H1 (cell line): ENCODE results near the gene EPN2. TPM values are rescaled to one million over a fixed set of nuclear protein-coding genes. Genes with fewer than 3 reads are reported as not detected.

ENCODE experiments used
- CTCF ChIA-PET: fragments of 300-600 bp; sonication (Branson Sonifier 250); formaldehyde crosslinking; loops from one replicate; lab custom pipeline; 2021; ENCODE audit not compliant: partially characterized antibody; lab: Charles Lee
- POLR2A ChIA-PET: fragments of 300-600 bp; sonication (Branson Sonifier 250); formaldehyde crosslinking; loops from one replicate; lab custom pipeline; 2021; ENCODE audit warnings: inconsistent platforms; ENCODE audit not compliant: partially characterized antibody; lab: Charles Lee
- DNase-seq, 2 experiments: peaks; one replicate each; pipeline versions ENCODE4 v3.0.0 to v3.0.0-alpha.2; 2010 to 2022; ENCODE audit warnings: low spot score in 2 of 2, low read depth in 1 of 2, mixed read lengths in 1 of 2
- FAIRE-seq: peaks from 2 replicates; lab custom pipeline; 2011; peaks lifted over from hg19 to GRCh38; lab: Jason Lieb, UNC
- H2AFZ ChIP-seq: 2 replicates; pipeline ENCODE4 v1.8.1; 2012; ENCODE audit warnings: low read length, inconsistent platforms
- H2AK5ac ChIP-seq: 2 replicates; pipeline ENCODE4 v1.6.1; 2013; ENCODE audit warnings: low read depth, low read length
- H2BK120ac ChIP-seq: replicated peaks from 2 replicates; pipeline ENCODE3; 2013; ENCODE audit warnings: low read depth, low read length, inconsistent platforms
- H2BK12ac ChIP-seq: 2 replicates; pipeline ENCODE4 v1.6.1; 2013; ENCODE audit warnings: low read depth, low read length
- H2BK15ac ChIP-seq: 2 replicates; pipeline ENCODE4 v1.6.1; 2013; ENCODE audit warnings: low read length
- H2BK20ac ChIP-seq: 2 replicates; pipeline ENCODE4 v1.6.1; 2013; ENCODE audit warnings: low read length
- H2BK5ac ChIP-seq: 2 replicates; pipeline ENCODE4 v1.6.1; 2013; ENCODE audit warnings: low read depth, low read length
- H3K14ac ChIP-seq: 2 replicates; pipeline ENCODE4 v1.6.1; 2013; ENCODE audit warnings: inconsistent platforms; ENCODE audit not compliant: insufficient read length
- H3K18ac ChIP-seq: 2 replicates; pipeline ENCODE4 v1.6.1; 2013; ENCODE audit warnings: low read length; ENCODE audit errors: extremely low read depth
- H3K23ac ChIP-seq: 2 replicates; pipeline ENCODE4 v1.6.1; 2013; ENCODE audit warnings: inconsistent platforms; ENCODE audit not compliant: insufficient read length
- H3K23me2 ChIP-seq: 2 replicates; pipeline ENCODE4 v1.6.1; 2013; ENCODE audit warnings: low read depth, low read length
- H3K27ac ChIP-seq: 2 replicates; pipeline ENCODE4 v1.6.1; 2011; ENCODE audit warnings: low read depth, low read length, inconsistent platforms
- H3K27me3 ChIP-seq, 4 experiments: replicated peaks in 1 of 4; 1 replicate in 1 of 4; 2 replicates in 3 of 4; pipeline versions ENCODE4 v1.6.1 to v1.8.1; 2011 to 2013; ENCODE audit warnings: low read length in 3 of 4, mild to moderate bottlenecking in 3 of 4, inconsistent platforms in 2 of 4, mixed read lengths in 2 of 4, moderate library complexity in 1 of 4; ENCODE audit not compliant: control insufficient read depth in 3 of 4, insufficient read depth in 3 of 4; ENCODE audit errors: extremely low read depth in 1 of 4
- H3K36me3 ChIP-seq, 4 experiments: 2 replicates each; pipeline versions ENCODE4 v1.6.1 to v1.8.1; 2011 to 2013; ENCODE audit warnings: mild to moderate bottlenecking in 4 of 4, low read length in 3 of 4, moderate library complexity in 2 of 4, control low read depth in 1 of 4, inconsistent platforms in 1 of 4; ENCODE audit not compliant: insufficient read depth in 4 of 4, control insufficient read depth in 2 of 4
- H3K4ac ChIP-seq: replicated peaks from 2 replicates; pipeline ENCODE3; 2013; ENCODE audit warnings: low read length, low read depth, mixed read lengths, inconsistent platforms; ENCODE audit not compliant: insufficient read length
- H3K4me1 ChIP-seq, 4 experiments: replicated peaks in 1 of 4; 1 replicate in 1 of 4; 2 replicates in 3 of 4; pipeline versions ENCODE4 v1.6.1 to v1.8.1; 2011 to 2013; ENCODE audit warnings: low read length in 3 of 4, inconsistent platforms in 2 of 4, mixed read lengths in 1 of 4; ENCODE audit not compliant: insufficient read depth in 4 of 4, control insufficient read depth in 3 of 4
- H3K4me2 ChIP-seq, 2 experiments: 2 replicates each; pipeline versions ENCODE4 v1.6.1 to v1.8.1; 2011 to 2013; ENCODE audit warnings: low read depth in 2 of 2, low read length in 2 of 2, control low read depth in 1 of 2, inconsistent platforms in 1 of 2, mild to moderate bottlenecking in 1 of 2; ENCODE audit not compliant: insufficient read depth in 1 of 2
- H3K4me3 ChIP-seq, 4 experiments: fragments of 200-600, 300-600 bp in 1 of 4; sonication (generic), shearing (Covaris generic), sonication (Bioruptor Twin) in 1 of 4; 2 replicates each; pipeline versions ENCODE4 v1.5.1 to v1.8.1; 2011 to 2016; ENCODE audit warnings: low read length in 4 of 4, low read depth in 3 of 4, control low read depth in 2 of 4, inconsistent platforms in 2 of 4, mild to moderate bottlenecking in 2 of 4, mixed read lengths in 1 of 4, moderate library complexity in 1 of 4; ENCODE audit not compliant: insufficient read depth in 2 of 4; ENCODE audit errors: extremely low read depth in 1 of 4
- H3K56ac ChIP-seq: replicated peaks from 2 replicates; pipeline ENCODE3; 2013; ENCODE audit warnings: low read depth, mild to moderate bottlenecking, mixed read lengths, low read length, inconsistent platforms; ENCODE audit not compliant: insufficient read length
- H3K79me1 ChIP-seq: 2 replicates; pipeline ENCODE4 v1.6.1; 2013; ENCODE audit warnings: low read depth, low read length, control low read depth
- H3K79me2 ChIP-seq, 2 experiments: 2 replicates each; pipeline versions ENCODE4 v1.6.1 to v1.8.1; 2012 to 2013; ENCODE audit warnings: low read length in 2 of 2, mild to moderate bottlenecking in 2 of 2, inconsistent platforms in 1 of 2; ENCODE audit not compliant: insufficient read depth in 2 of 2, control insufficient read depth in 1 of 2
- H3K9ac ChIP-seq, 4 experiments: replicated peaks in 1 of 4; 1 replicate in 1 of 4; 2 replicates in 3 of 4; pipeline versions ENCODE4 v1.6.1 to v1.8.1; 2011 to 2013; ENCODE audit warnings: low read depth in 3 of 4, low read length in 3 of 4, control low read depth in 2 of 4, mild to moderate bottlenecking in 2 of 4, moderate library complexity in 2 of 4, inconsistent platforms in 1 of 4; ENCODE audit errors: extremely low read depth in 1 of 4
- H3K9me3 ChIP-seq, 2 experiments: 2 replicates each; pipeline versions ENCODE4 v1.6.1 to v1.8.1; 2012 to 2013; ENCODE audit warnings: mild to moderate bottlenecking in 2 of 2, moderate library complexity in 2 of 2, control low read depth in 1 of 2, inconsistent platforms in 1 of 2, low read depth in 1 of 2, low read length in 1 of 2, mixed read lengths in 1 of 2; ENCODE audit not compliant: insufficient read depth in 2 of 2
- H4K20me1 ChIP-seq, 2 experiments: replicated peaks in 1 of 2; 2 replicates each; pipeline versions ENCODE3 to v1.8.1; 2011 to 2013; ENCODE audit warnings: inconsistent platforms in 2 of 2, low read length in 2 of 2, mild to moderate bottlenecking in 1 of 2; ENCODE audit not compliant: insufficient read depth in 2 of 2, control insufficient read depth in 1 of 2
- H4K5ac ChIP-seq: 2 replicates; pipeline ENCODE4 v1.6.1; 2013; ENCODE audit warnings: low read length, low read depth, mixed read lengths, inconsistent platforms; ENCODE audit not compliant: insufficient read length
- H4K8ac ChIP-seq: 2 replicates; pipeline ENCODE4 v1.8.0; 2013; ENCODE audit warnings: mild to moderate bottlenecking, moderate library complexity, low read length, inconsistent platforms; ENCODE audit not compliant: insufficient read depth; ENCODE audit errors: extremely low read depth
- H4K91ac ChIP-seq: replicated peaks from 2 replicates; pipeline ENCODE3; 2013; ENCODE audit warnings: low read length, mixed read lengths, inconsistent platforms; ENCODE audit not compliant: insufficient read length
- WGBS, 2 experiments: shearing (Covaris generic) in 1 of 2; methylation state at CpG; one replicate each; pipeline versions ENCODE4 v1.1.6 to v1.1.7; 2013 to 2015; ENCODE audit warnings: low lambda C conversion rate in 2 of 2, mixed read lengths in 2 of 2, inconsistent platforms in 1 of 2, low coverage in 1 of 2, missing lambda C conversion rate in 1 of 2; ENCODE audit not compliant: insufficient replicate concordance in 2 of 2, insufficient coverage in 1 of 2, insufficient read length in 1 of 2; ENCODE audit errors: extremely low coverage in 1 of 2, missing lambda C conversion rate in 1 of 2; 5-methylcytosine and 5-hydroxymethylcytosine counted together
- polyA plus RNA-seq, 7 experiments: library from polyadenylated mRNA; depleted of rRNA in 3 of 7; stranded (reverse) in 5 of 7; unstranded in 2 of 7; fragments of >200 nt in 5 of 7; fragments of 200-250 nt in 2 of 7; gene quantifications; 1 replicate in 5 of 7; 2 replicates in 1 of 7; 4 replicates in 1 of 7; pipeline versions ENCODE4 v1.2.1 to v1.2.3, GENCODE V29; 2011 to 2013; ENCODE audit warnings: missing spikeins in 2 of 7, mixed read lengths in 2 of 7
- total RNA-seq: library from RNA; stranded (reverse); fragmentation: NEBNext Ultra II Directional; extraction: Animal tissue kit (Norgen Biotek cat#: 25700); gene quantifications from 2 replicates; pipeline ENCODE4 v1.2.1, GENCODE V29; 2021

The EPN2 gene
- total and polyA plus RNA-seq, 2 of the 8 experiments (the other 6 are each of a cell fraction or from before 2014, with no cell fraction given) = 28.7 to 55.8 TPM

GRCh38 chr17:19384723-19385391 is 147.7 kb downstream of the EPN2 start:
- H4K91ac ChIP-seq = no peak overlapping the region
- H3K4me3 ChIP-seq = no peak overlapping the region
- H4K8ac ChIP-seq = no peak overlapping the region
- no peak overlapping the region for H3K23ac ChIP-seq
- H2BK5ac ChIP-seq = no peak overlapping the region
- H3K4me1 ChIP-seq = peaks cover 4 to 16% (median 12%) of the 10 kb centered on the region in 4 experiments
- FAIRE-seq (no peak), DNase-seq (no peak)
- H3K27me3 ChIP-seq = no peaks in the 10 kb centered on the region
- peaks cover 9% of the 10 kb centered on the region for H3K79me1 ChIP-seq
- H2BK20ac ChIP-seq = no peak overlapping the region
- H3K9me3 ChIP-seq = no peaks in the 10 kb centered on the region
- no peak overlapping the region for H3K9ac ChIP-seq
- H2BK120ac ChIP-seq = no peak overlapping the region
- H3K14ac ChIP-seq = no peak overlapping the region
- H2AK5ac ChIP-seq = no peak overlapping the region
- CTCF ChIA-PET = interaction anchor here (0.8 to 2.0 kb wide), 6 partner anchors 13 to 382 kb away, joined by 3 to 7 read pairs (median 4); partner anchors contain the start of gene B9D1
- no peak overlapping the region for H2AFZ ChIP-seq
- H3K36me3 ChIP-seq = peaks cover 31 to 55% (median 40%) of the 10 kb centered on the region in 4 experiments
- 90% methylated on average over 16 of the region's 16 CpGs; no CpG with 5 or more reads in 1 of the 2 experiments for WGBS, 2 experiments
- no peak overlapping the region for H3K27ac ChIP-seq
- peaks cover 0 to 16% of the 10 kb centered on the region in 2 experiments; a peak in 2 of 4 replicates for H3K79me2 ChIP-seq
- H3K4me2 ChIP-seq = no peak overlapping the region
- H3K23me2 ChIP-seq = peaks cover 3% of the 10 kb centered on the region; the same call in 1 of the 2 replicates
- no peak overlapping the region for H3K18ac ChIP-seq
- H4K5ac ChIP-seq = no peak overlapping the region
- POLR2A ChIA-PET = interaction anchor here (1.0 to 2.2 kb wide), 6 partner anchors 11 to 62 kb away, joined by 4 to 6 read pairs (median 5); partner anchors contain the start of gene B9D1
- no peak overlapping the region for H3K56ac ChIP-seq
- peaks cover 3 to 22% of the 10 kb centered on the region in 2 experiments for H4K20me1 ChIP-seq
- H3K4ac ChIP-seq = no peak overlapping the region
- 0 out of 2 replicates have a peak overlapping the region, but pooled peaks have one; percentile 27 for H2BK12ac ChIP-seq
- no peak overlapping the region for H2BK15ac ChIP-seq
